GM08714 (cell line): ENCODE data around the gene IFI30.

Experiments used
- H3K4me3 ChIP-seq: fragments of 200-500 bp; sonication (Bioruptor generic); 2 replicates; pipeline ENCODE4 v1.5.1; 2014; ENCODE audit warnings: mild to moderate bottlenecking, low read length, inconsistent platforms
- ZNF274 ChIP-seq: IDR thresholded peaks from 2 replicates; pipeline ENCODE4 v1.6.1; 2012; ENCODE audit warnings: mild to moderate bottlenecking, low read depth, low read length

The IFI30 gene

DNA sequence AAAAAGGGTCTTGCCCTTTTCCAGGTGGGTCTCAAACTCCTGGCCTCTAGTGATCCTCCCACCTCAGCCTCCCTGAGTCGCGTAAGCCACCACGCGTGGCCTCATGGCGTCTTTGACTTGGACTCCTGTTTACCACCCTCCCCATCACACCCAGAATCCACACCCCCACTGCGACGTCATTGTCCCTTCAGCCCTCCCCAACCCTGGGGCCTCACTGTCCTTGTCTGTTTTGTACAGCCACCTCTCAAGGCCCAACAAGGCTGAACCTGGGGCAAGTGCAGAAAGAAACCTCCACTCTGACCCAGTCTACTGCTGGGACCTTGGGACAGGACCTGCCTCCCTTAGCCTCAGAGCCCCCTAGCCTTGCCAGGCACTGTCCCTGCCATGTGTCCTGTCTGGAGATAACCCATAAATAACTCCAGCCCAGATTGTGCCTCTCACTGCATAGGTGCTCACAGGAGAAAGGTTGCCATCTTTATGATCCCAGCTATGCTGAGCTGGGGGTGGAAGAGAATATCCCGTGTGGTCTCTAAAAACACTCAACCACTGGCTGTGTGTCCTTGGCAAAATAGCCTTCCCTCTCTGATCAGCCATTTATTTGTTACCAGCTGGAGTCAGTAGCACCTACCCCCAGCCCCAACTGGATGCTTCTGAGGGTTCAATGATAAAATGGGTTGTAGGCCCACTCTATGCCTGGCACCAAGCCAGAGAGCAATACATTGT lies 1.8 kb upstream of the IFI30 start:
- no peak overlapping the region for H3K4me3 ChIP-seq
- no peak for TF ChIP-seq ZNF274

- no peak for TF ChIP-seq ZNF274
- H3K4me3 ChIP-seq = no peak overlapping the region
These were observed 1.1 kb upstream of the IFI30 start for GRCh38 chr19:18172331-18173053.

- H3K4me3 ChIP-seq = peak overlapping the region; percentile 21; the same call in 1 of the 2 replicates
- no peak for TF ChIP-seq ZNF274
These were observed 500 bp upstream of the IFI30 start for GRCh38 chr19:18173054-18173571.

DNA sequence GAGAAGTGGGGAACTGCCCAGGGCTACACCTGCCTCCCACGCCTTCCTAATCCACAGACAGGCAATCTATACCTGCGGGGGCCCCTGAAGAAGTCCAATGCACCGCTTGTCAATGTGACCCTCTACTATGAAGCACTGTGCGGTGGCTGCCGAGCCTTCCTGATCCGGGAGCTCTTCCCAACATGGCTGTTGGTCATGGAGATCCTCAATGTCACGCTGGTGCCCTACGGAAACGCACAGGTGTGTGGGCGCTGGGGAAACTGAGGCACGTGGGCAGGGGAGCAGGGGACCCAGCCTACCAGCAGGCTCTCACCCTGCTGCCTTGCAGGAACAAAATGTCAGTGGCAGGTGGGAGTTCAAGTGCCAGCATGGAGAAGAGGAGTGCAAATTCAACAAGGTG lies 1.4 kb downstream of the IFI30 start:
- H3K4me3 ChIP-seq = peak overlapping the region; percentile 68; the same call in 1 of the 2 replicates
- TF ChIP-seq ZNF274 = no peak

GRCh38 chr19:18176367-18177310 lies 3.0 kb downstream of the IFI30 start:
- TF ChIP-seq ZNF274 = no peak
- H3K4me3 ChIP-seq = no peak overlapping the region

DNA sequence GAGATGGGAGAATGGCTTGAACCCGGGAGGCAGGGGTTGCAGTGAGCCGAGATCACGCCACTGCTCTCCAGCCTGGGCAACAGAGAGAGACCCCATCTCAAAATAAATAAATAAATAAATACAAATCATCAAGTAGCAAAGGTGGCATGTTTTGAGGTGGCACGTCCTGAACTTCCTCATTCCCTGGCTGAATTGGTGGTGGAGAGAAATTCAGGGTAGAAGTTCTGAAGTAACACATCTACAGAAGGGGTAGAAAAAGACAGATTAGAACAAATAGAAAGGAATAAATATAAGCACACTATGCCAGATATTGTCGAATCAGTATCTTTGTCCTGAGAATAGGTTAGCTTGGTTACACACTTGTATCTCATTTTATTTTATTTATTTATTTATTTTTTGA lies 6.3 kb downstream of the IFI30 start:
- no peak overlapping the region for H3K4me3 ChIP-seq
- no peak for TF ChIP-seq ZNF274

GRCh38 chr19:18183529-18183928 lies 9.9 kb downstream of the IFI30 start:
- H3K4me3 ChIP-seq = no peak overlapping the region
- no peak for TF ChIP-seq ZNF274

DNA sequence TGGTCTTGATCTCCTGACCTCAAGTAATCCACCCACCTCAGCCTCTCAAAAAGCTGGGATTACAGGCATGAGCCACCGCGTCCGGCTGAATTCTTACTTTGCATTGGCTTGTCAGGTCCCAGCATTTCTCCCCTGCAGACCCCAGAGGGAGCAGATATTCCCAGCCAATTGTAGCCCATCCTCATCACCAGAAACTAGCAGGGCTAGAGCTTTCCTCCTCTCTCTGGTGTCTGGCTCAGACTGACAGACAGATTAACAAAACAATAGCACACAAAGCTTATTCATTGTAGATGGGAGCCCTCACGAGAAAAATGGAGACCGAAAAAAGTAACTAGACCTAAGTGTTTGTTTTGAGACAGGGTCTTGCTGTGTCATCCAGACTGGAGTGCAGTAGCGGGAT lies 11.9 kb downstream of the IFI30 start:
- no peak overlapping the region for H3K4me3 ChIP-seq
- TF ChIP-seq ZNF274 = no peak

GRCh38 chr19:18190278-18190677 lies 16.7 kb downstream of the IFI30 start:
- no peak overlapping the region for H3K4me3 ChIP-seq
- no peak for TF ChIP-seq ZNF274

GRCh38 chr19:18191640-18192062 lies 18.0 kb downstream of the IFI30 start:
- no peak for TF ChIP-seq ZNF274
- H3K4me3 ChIP-seq = 0 out of 2 replicates have a peak overlapping the region, but pooled peaks have one; percentile 4

- H3K4me3 ChIP-seq = peak within 1 kb of the TSS; percentile 74
- no peak for TF ChIP-seq ZNF274
These were observed 19.2 kb downstream of the IFI30 start, which contains the start of gene MPV17L2 for GRCh38 chr19:18192673-18193387. Gene MPV17L2, plus strand, starts transcription at chr19:18193218. Its CDS starts 64 bp downstream, at chr19:18193282.

- TF ChIP-seq ZNF274 = no peak
- peak overlapping the region; percentile 74 for H3K4me3 ChIP-seq
These were observed 20.0 kb downstream of the IFI30 start for GRCh38 chr19:18193388-18194180.

GRCh38 chr19:18194181-18194530 lies 20.5 kb downstream of the IFI30 start:
- H3K4me3 ChIP-seq = peak overlapping the region; percentile 74; the same call in 1 of the 2 replicates
- no peak for TF ChIP-seq ZNF274
